Chondrocyte (in vitro differentiated cells): ENCODE data around the gene OXSR1. TPM values are rescaled to one million over a fixed set of nuclear protein-coding genes. Genes with fewer than 3 reads are reported as not detected.

Source experiments
- DNase-seq: peaks from one replicate; pipeline ENCODE4 v3.0.0; 2021; ENCODE audit warnings: mixed read lengths, low spot score
- H3K27ac Mint-ChIP-seq: one replicate; pipeline ENCODE4 v1.8.0; 2021; ENCODE audit warnings: mild to moderate bottlenecking, moderate library complexity, mixed read lengths; ENCODE audit not compliant: unreplicated experiment
- H3K27me3 Mint-ChIP-seq: 2 replicates; pipeline ENCODE4 v1.8.0; 2021; ENCODE audit warnings: low read depth, mixed read lengths
- H3K36me3 Mint-ChIP-seq: 2 replicates; pipeline ENCODE4 v1.8.0; 2021; ENCODE audit warnings: low read depth, mixed read lengths
- H3K4me1 Mint-ChIP-seq: 2 replicates; pipeline ENCODE4 v1.8.0; 2021; ENCODE audit warnings: low read depth, mild to moderate bottlenecking, mixed read lengths
- H3K4me3 Mint-ChIP-seq: one replicate; pipeline ENCODE4 v1.8.0; 2021; ENCODE audit warnings: mild to moderate bottlenecking, moderate library complexity, mixed read lengths; ENCODE audit not compliant: unreplicated experiment
- H3K9me3 Mint-ChIP-seq: 2 replicates; pipeline ENCODE4 v1.8.0; 2021; ENCODE audit warnings: low read depth, mixed read lengths
- CTCF ChIP-seq: fragments of 200-600 bp; sonication (generic); IDR thresholded peaks from 2 replicates; pipeline ENCODE4 v1.5.0; 2021; ENCODE audit warnings: antibody characterized with exemption, mild to moderate bottlenecking, moderate library complexity
- total RNA-seq: library from RNA; stranded (reverse); gene quantifications from 3 replicates; pipeline ENCODE4 v1.2.1, GENCODE V29; 2021

OXSR1 gene
- total RNA-seq, 1 donor from 2014 or later: 76.0 TPM

- no peak for DNase-seq
- TF ChIP-seq CTCF: no peak
- Mint-ChIP-seq H3K9me3 (no peaks in the 10 kb centered on the region), H3K4me1 (peaks cover 24% of the 10 kb centered on the region), H3K27me3 (no peaks in the 10 kb centered on the region), H3K4me3 (no peak overlapping the region), H3K36me3 (peaks cover 17% of the 10 kb centered on the region), H3K27ac (no peak overlapping the region)
Measured at GRCh38 chr3:38260474-38260873, 95.1 kb downstream of the OXSR1 start.

DNA sequence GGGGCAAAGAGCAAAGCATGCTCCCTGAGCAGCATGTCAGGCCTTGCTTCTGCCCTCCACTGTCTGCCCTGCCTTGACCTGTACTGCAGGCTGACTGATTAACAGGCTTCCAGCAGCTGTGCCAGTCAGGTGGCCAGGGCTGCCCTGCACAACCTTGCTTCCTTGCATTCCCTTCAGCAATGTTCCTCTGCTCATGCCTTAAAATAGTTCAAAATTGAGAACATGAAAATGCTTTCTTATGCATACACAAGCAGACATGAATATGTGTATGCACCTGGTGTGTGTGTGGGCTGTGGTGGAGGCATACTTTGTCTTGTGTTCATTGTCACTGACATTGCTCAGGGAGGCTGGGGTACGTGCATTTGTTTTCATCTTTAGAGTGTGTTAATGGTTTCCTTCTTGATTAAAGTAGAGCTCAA, 99.0 kb downstream of the OXSR1 start:
- peaks cover 23% of the 10 kb centered on the region for H3K4me1 Mint-ChIP-seq
- no peak overlapping the region for H3K27ac Mint-ChIP-seq
- H3K4me3 Mint-ChIP-seq: no peak overlapping the region
- no peaks in the 10 kb centered on the region for H3K9me3 Mint-ChIP-seq
- no peak for TF ChIP-seq CTCF
- peaks cover 19% of the 10 kb centered on the region for H3K36me3 Mint-ChIP-seq
- no peak for DNase-seq
- H3K27me3 Mint-ChIP-seq: no peaks in the 10 kb centered on the region

- Mint-ChIP-seq H3K9me3 (no peaks in the 10 kb centered on the region), H3K36me3 (peaks cover 19% of the 10 kb centered on the region), H3K27ac (no peak overlapping the region), H3K4me3 (no peak overlapping the region), H3K27me3 (no peaks in the 10 kb centered on the region), H3K4me1 (peaks cover 19% of the 10 kb centered on the region)
- TF ChIP-seq CTCF: no peak
- DNase-seq: no peak
Measured at GRCh38 chr3:38264779-38265178, 99.4 kb downstream of the OXSR1 start.

GRCh38 chr3:38265604-38266307, 100.4 kb downstream of the OXSR1 start, which contains the start of gene SLC22A13:
Gene SLC22A13, plus strand, starts transcription at chr3:38265812. Its CDS starts 49 bp downstream, at chr3:38265861.
- Mint-ChIP-seq H3K27me3 (no peaks in the 10 kb centered on the region), H3K36me3 (peaks cover 18% of the 10 kb centered on the region), H3K9me3 (no peaks in the 10 kb centered on the region), H3K4me3 (no peak within 1 kb of the TSS), H3K27ac (peak within 1 kb of the TSS; percentile 52), H3K4me1 (peaks cover 17% of the 10 kb centered on the region)
- no peak for DNase-seq
- no peak for TF ChIP-seq CTCF

DNA sequence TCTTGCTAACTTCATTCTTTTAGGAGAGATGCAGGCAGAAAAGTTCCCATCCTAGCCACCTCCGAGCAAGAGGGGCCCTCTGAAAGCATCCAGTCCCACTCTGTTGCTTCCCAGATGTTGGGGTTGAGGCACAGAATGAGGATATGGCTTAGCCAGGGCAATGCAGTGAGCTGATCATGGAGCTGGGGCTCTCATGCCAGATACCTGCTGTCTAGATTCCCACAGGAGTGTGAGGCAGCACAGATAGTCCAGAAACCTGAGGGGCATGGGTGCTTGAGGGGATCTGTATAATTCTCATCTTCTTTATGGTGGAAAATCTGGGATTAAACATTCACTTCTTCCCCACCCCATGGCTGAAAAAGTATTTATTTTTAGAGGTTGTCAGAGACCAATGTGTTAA, 101.5 kb downstream of the OXSR1 start:
- Mint-ChIP-seq H3K4me3 (no peak overlapping the region), H3K36me3 (peaks cover 15% of the 10 kb centered on the region), H3K27ac (peak overlapping the region; percentile 52), H3K27me3 (no peaks in the 10 kb centered on the region), H3K9me3 (no peaks in the 10 kb centered on the region), H3K4me1 (peaks cover 19% of the 10 kb centered on the region)
- DNase-seq: no peak
- TF ChIP-seq CTCF: no peak
